NT2/D1 (cell line): ENCODE data around the gene HOXB5.

Experiments
- SUZ12 ChIP-seq: IDR thresholded peaks from 2 replicates; pipeline ENCODE4 v1.6.1; 2011; ENCODE audit not compliant: insufficient read length, insufficient read depth; ENCODE audit errors: extremely low read depth
- ZNF274 ChIP-seq: IDR thresholded peaks from 2 replicates; pipeline ENCODE4 v1.6.1; 2011; ENCODE audit warnings: mild to moderate bottlenecking, low read depth, low read length

DNA sequence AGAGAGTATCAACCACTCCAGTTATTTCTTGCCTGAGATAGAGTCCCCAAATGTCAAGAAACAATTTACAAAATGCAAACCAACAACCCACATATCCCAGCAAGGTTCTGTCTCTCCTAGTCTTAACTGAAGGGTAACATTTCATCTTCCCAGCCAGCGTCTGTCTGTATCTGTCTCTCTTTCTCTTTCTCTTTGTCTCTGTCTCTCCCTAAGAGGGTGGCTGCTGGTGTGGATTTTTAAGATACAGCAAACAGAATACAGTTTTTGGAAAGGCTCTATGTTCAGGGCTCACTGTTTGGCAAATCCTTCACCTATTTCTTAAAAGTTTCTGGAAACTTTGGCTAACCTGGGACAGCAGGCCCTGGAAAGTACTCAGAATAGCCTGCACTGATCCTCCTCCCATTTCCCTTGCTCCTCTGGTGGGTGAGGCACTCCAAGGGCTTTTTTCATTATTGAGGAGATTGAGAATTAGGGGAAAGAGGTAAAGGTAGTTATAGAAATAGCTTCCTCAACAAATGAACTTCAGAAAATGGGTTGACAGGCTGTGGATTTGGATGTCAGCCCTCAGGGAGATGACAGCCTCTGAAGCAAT, 21.7 kb downstream of the HOXB5 start:
- TF ChIP-seq ZNF274 (no peak), SUZ12 (peak; percentile 10)
